PC-9 (cell line): ENCODE measurements around the gene IL1RAP. TPM values are rescaled to one million over a fixed set of nuclear protein-coding genes. Genes with fewer than 3 reads are reported as not detected.

Experiments
- BruUV-seq: library from RNA; stranded (reverse); fragments of 400-500 nt; replicated peaks from 2 replicates; lab custom pipeline; 2021; lab: Mats Ljungman, UMichigan
- CTCF ChIA-PET: fragments of 300-600 bp; sonication (Branson Sonifier 250); formaldehyde crosslinking; loops from one replicate; lab custom pipeline; 2022; ENCODE audit warnings: antibody characterized with exemption; lab: Charles Lee
- POLR2A ChIA-PET: fragments of 300-600 bp; sonication (Branson Sonifier 250); formaldehyde crosslinking; loops from one replicate; lab custom pipeline; 2022; ENCODE audit warnings: antibody characterized with exemption; ENCODE audit not compliant: unreplicated experiment; lab: Charles Lee
- DNase-seq, 2 experiments: peaks; one replicate each; pipeline versions ENCODE4 v3.0.0 to v3.0.0-alpha.2; 2015 to 2022; ENCODE audit warnings: mixed read lengths in 1 of 2
- H2AFZ ChIP-seq: fragments of 200-600 bp; sonication (generic); 2 replicates; pipeline ENCODE4 v1.8.1; 2017; ENCODE audit warnings: antibody characterized with exemption
- H3F3A ChIP-seq: fragments of 200-600 bp; sonication (generic); 2 replicates; pipeline ENCODE4 v1.8.1; 2017; ENCODE audit warnings: antibody characterized with exemption, mild to moderate bottlenecking, low read depth; ENCODE audit not compliant: insufficient read depth
- H3K27ac ChIP-seq: fragments of 200-600 bp; sonication (generic); 2 replicates; pipeline ENCODE4 v1.6.1; 2016; ENCODE audit warnings: mixed run types
- H3K27me3 ChIP-seq: fragments of 200-600 bp; sonication (generic); 2 replicates; pipeline ENCODE4 v1.6.1; 2016; ENCODE audit warnings: low read depth, mixed run types; ENCODE audit not compliant: insufficient read depth
- H3K36me3 ChIP-seq: fragments of 200-600 bp; sonication (generic); 2 replicates; pipeline ENCODE4 v1.6.1; 2016; ENCODE audit warnings: low read depth, mixed run types
- H3K4me1 ChIP-seq: fragments of 200-600 bp; sonication (generic); replicated peaks from 2 replicates; pipeline ENCODE4 v1.6.1; 2016; ENCODE audit warnings: mixed run types; ENCODE audit not compliant: insufficient read depth
- H3K4me2 ChIP-seq: fragments of 200-600 bp; sonication (generic); 2 replicates; pipeline ENCODE4 v1.6.1; 2017; ENCODE audit warnings: mixed run types
- H3K4me3 ChIP-seq: fragments of 200-600 bp; sonication (generic); 2 replicates; pipeline ENCODE4 v1.6.1; 2016; ENCODE audit warnings: mixed run types
- H3K79me2 ChIP-seq: fragments of 200-600 bp; sonication (generic); 2 replicates; pipeline ENCODE4 v1.6.1; 2017; ENCODE audit warnings: low read depth, mixed run types
- H3K9me2 ChIP-seq: fragments of 200-600 bp; sonication (generic); 2 replicates; pipeline ENCODE4 v1.8.1; 2017; ENCODE audit warnings: mild to moderate bottlenecking; ENCODE audit not compliant: insufficient read depth
- H3K9me3 ChIP-seq: fragments of 200-600 bp; sonication (generic); 2 replicates; pipeline ENCODE4 v1.8.1; 2016; ENCODE audit warnings: low read depth; ENCODE audit not compliant: insufficient read depth
- H4K20me1 ChIP-seq: fragments of 200-600 bp; sonication (generic); 2 replicates; pipeline ENCODE4 v1.8.1; 2017; ENCODE audit not compliant: insufficient read depth
- EZH2 ChIP-seq: fragments of 200-600 bp; sonication (generic); IDR thresholded peaks from 2 replicates; pipeline ENCODE4 v1.8.0; 2017; ENCODE audit warnings: antibody characterized with exemption, low read depth
- intact Hi-C: fragments of 100-400 bp; cut with micrococcal nuclease; formaldehyde crosslinking; loops from one replicate; pipeline ENCODE4 v1.10.0; 2022; ENCODE audit not compliant: unreplicated experiment
- total RNA-seq: library from RNA; stranded (reverse); gene quantifications from 2 replicates; pipeline ENCODE4 v1.2.3, GENCODE V29; 2021
- TF ChIP-seq, protein P1 (sequence below): fragments of 200-600 bp; sonication (generic); conservative IDR thresholded peaks from 2 replicates; pipeline ENCODE4 v1.6.1; 2017; ENCODE audit warnings: mixed run types, antibody characterized with exemption, mild to moderate bottlenecking, moderate library complexity

IL1RAP gene
- total RNA-seq, 1 experiment from 2014 or later = 13.3 TPM

DNA sequence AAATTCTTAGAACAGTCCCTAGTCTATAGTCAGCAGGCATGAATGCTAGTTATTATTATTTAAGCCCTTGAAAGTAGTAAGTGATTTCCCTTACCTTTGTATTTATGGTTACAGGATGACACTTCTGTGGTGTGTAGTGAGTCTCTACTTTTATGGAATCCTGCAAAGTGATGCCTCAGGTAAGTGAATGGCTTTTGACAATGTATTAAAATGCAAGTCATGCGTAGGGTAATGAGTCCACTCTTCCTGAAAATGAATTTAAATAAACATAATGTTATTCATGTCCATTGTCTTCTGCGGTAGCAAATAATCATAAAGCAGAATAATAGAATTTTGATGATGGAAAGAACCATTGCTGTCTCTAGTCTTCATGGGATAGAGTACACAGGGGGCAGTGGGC lies 50.3 kb downstream of the IL1RAP start:
- POLR2A ChIA-PET = no interaction called here
- Histone ChIP-seq H3K4me1 (peaks cover 33% of the 10 kb centered on the region), H3K27me3 (no peaks in the 10 kb centered on the region), H3K79me2 (no peaks in the 10 kb centered on the region), H2AFZ (no peak overlapping the region), H3K9me2 (no peaks in the 10 kb centered on the region), H3K4me2 (no peak overlapping the region), H3K27ac (no peak overlapping the region), H3K4me3 (no peak overlapping the region), H3K9me3 (peaks cover 25% of the 10 kb centered on the region), H3F3A (peaks cover 23% of the 10 kb centered on the region; the same call in 1 of the 2 replicates), H4K20me1 (no peaks in the 10 kb centered on the region), H3K36me3 (no peaks in the 10 kb centered on the region)
- CTCF ChIA-PET = no interaction called here
- no peak for DNase-seq
- no TSS peak for BruUV-seq
- intact Hi-C loops = loop anchor here (10.0 kb wide), 2 partner anchors 329 to 671 kb away; no protein-coding TSS in a partner anchor
- no peak for TF ChIP-seq EZH2
- TF ChIP-seq, protein P1, sequence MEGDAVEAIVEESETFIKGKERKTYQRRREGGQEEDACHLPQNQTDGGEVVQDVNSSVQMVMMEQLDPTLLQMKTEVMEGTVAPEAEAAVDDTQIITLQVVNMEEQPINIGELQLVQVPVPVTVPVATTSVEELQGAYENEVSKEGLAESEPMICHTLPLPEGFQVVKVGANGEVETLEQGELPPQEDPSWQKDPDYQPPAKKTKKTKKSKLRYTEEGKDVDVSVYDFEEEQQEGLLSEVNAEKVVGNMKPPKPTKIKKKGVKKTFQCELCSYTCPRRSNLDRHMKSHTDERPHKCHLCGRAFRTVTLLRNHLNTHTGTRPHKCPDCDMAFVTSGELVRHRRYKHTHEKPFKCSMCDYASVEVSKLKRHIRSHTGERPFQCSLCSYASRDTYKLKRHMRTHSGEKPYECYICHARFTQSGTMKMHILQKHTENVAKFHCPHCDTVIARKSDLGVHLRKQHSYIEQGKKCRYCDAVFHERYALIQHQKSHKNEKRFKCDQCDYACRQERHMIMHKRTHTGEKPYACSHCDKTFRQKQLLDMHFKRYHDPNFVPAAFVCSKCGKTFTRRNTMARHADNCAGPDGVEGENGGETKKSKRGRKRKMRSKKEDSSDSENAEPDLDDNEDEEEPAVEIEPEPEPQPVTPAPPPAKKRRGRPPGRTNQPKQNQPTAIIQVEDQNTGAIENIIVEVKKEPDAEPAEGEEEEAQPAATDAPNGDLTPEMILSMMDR = no peak

GRCh38 chr3:190566043-190566933 lies 52.4 kb downstream of the IL1RAP start:
- H2AFZ ChIP-seq = peak overlapping the region; percentile 72
- H4K20me1 ChIP-seq = no peaks in the 10 kb centered on the region
- H3F3A ChIP-seq = peaks cover 23% of the 10 kb centered on the region; the same call in 1 of the 2 replicates
- TF ChIP-seq EZH2 = no peak
- TF ChIP-seq, protein P1 = no peak
- no peaks in the 10 kb centered on the region for H3K9me2 ChIP-seq
- no peaks in the 10 kb centered on the region for H3K79me2 ChIP-seq
- H3K27ac ChIP-seq = peak overlapping the region; percentile 82
- ChIA-PET CTCF (interaction anchor here (0.7 kb wide), 1 partner anchor 33 kb away, joined by 4 read pairs; no protein-coding TSS in a partner anchor), POLR2A (interaction anchor here (0.6 to 0.7 kb wide), 2 partner anchors 51 to 97 kb away, joined by 3 to 4 read pairs; no protein-coding TSS in a partner anchor)
- no peak overlapping the region for H3K4me3 ChIP-seq
- H3K36me3 ChIP-seq = no peaks in the 10 kb centered on the region
- peak overlapping the region; percentile 53 for H3K4me2 ChIP-seq
- peak; percentile 94 to 100 for DNase-seq
- peaks cover 25% of the 10 kb centered on the region for H3K9me3 ChIP-seq
- no TSS peak for BruUV-seq
- no peaks in the 10 kb centered on the region for H3K27me3 ChIP-seq
- intact Hi-C loops = loop anchor here (1.0 to 10.0 kb wide), 6 partner anchors 20 to 669 kb away; no protein-coding TSS in a partner anchor
- H3K4me1 ChIP-seq = peaks cover 33% of the 10 kb centered on the region

DNA sequence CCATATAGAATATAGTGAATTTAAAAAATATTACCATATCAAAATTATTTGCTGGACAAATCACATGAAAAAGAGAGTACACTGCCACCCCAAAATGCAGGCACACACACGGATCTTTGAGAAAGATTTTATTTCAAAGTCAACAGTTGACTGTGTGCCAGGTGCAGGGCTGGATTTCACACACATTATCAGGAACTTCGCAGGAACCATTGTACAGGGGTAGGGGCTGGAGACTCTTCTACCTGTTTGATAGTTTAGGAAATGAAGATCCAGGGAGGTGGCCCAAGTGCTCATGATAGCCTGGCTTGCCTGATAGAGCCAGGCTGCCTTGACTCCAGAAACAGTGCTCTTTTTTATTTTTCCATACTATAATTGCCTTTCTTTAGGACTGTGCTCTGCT lies 54.2 kb downstream of the IL1RAP start:
- H3K9me2 ChIP-seq = no peaks in the 10 kb centered on the region

More for the DNA sequence above, 54.2 kb downstream of the IL1RAP start:
- peaks cover 27% of the 10 kb centered on the region for H3K4me1 ChIP-seq
- ChIA-PET POLR2A (no interaction called here), CTCF (no interaction called here)
- H3K36me3 ChIP-seq = no peaks in the 10 kb centered on the region
- no peak overlapping the region for H3K4me2 ChIP-seq
- intact Hi-C loops = loop anchor here (10.0 kb wide), 2 partner anchors 333 to 667 kb away; no protein-coding TSS in a partner anchor
- no peaks in the 10 kb centered on the region for H3K79me2 ChIP-seq
- peaks cover 27% of the 10 kb centered on the region for H3K9me3 ChIP-seq
- no peaks in the 10 kb centered on the region for H3K27me3 ChIP-seq
- H2AFZ ChIP-seq = no peak overlapping the region
- H3K27ac ChIP-seq = no peak overlapping the region
- no peak for DNase-seq
- TF ChIP-seq, protein P1 = no peak
- no peak for TF ChIP-seq EZH2
- H4K20me1 ChIP-seq = no peaks in the 10 kb centered on the region
- BruUV-seq = no TSS peak
- H3F3A ChIP-seq = peaks cover 22% of the 10 kb centered on the region; the same call in 1 of the 2 replicates
- H3K4me3 ChIP-seq = no peak overlapping the region
